ENCODE data around the gene RBMS3.

- no peak for TF ChIP-seq POLR2A (IDR thresholded peaks at IDR 0.05; ENCODE audit: low read length)
- TF ChIP-seq GATA1 (IDR thresholded peaks at IDR 0.05; ENCODE audit: low read depth, low read length), result no peak
These were observed 696.0 kb downstream of the RBMS3 start for GRCh38 chr3:29976871-29977270.

Data from erythroblast (primary cell).